Omental fat pad (tissue), 4 donors: ENCODE measurements around the gene NELFB. TPM values are rescaled to one million over a fixed set of nuclear protein-coding genes. Genes with fewer than 3 reads are reported as not detected.

Experiments
- ATAC-seq: fragments of 150-250 bp; one replicate; pipeline ENCODE4 v1.9.1; 2016; ENCODE audit warnings: mild to moderate bottlenecking, moderate library complexity; ENCODE audit not compliant: low FRiP score
- DNase-seq: peaks from one replicate; pipeline ENCODE4 v3.0.0-alpha.2; 2019; ENCODE audit warnings: low spot score
- CTCF ChIP-seq, 3 donors: fragments of 450-650 bp; IDR thresholded peaks; one replicate each; pipeline ENCODE4 v1.5.1; 2016 to 2017; ENCODE audit warnings: antibody characterized with exemption in 3 of 3, mild to moderate bottlenecking in 3 of 3, moderate library complexity in 2 of 3
- total RNA-seq, 4 donors: library from RNA; depleted of rRNA; stranded (reverse); fragments of >200 nt; gene quantifications; one replicate each; pipeline ENCODE4 v1.1.0, GENCODE V29; 2016

Gene NELFB
- total RNA-seq, 4 donors from 2014 or later = 22.2 to 42.8 (median 34.2) TPM

GRCh38 chr9:137319011-137319738 lies 64.0 kb downstream of the NELFB start:
- TF ChIP-seq CTCF (IDR thresholded peaks at IDR 0.05) = no peak
- peak; percentile 19 for DNase-seq
- peak; percentile 32 for ATAC-seq

GRCh38 chr9:137319739-137320551 lies 64.8 kb downstream of the NELFB start:
- DNase-seq = no peak
- ATAC-seq = no peak

GRCh38 chr9:137320555-137321384 lies 65.6 kb downstream of the NELFB start:
- ATAC-seq (no peak), DNase-seq (peak; percentile 20)
- TF ChIP-seq CTCF (IDR thresholded peaks at IDR 0.05) = no peak

More at GRCh38 chr9:137319739-137320551, 64.8 kb downstream of the NELFB start:
- no peak for TF ChIP-seq CTCF (IDR thresholded peaks at IDR 0.05)

GRCh38 chr9:137321726-137322361 lies 66.7 kb downstream of the NELFB start:
- ATAC-seq (no peak), DNase-seq (no peak)
- TF ChIP-seq CTCF (IDR thresholded peaks at IDR 0.05) = no peak

Other genes starting within 250 kb of the NELFB start
- 10 to 100 TPM; 15.4 to 31.5 (median 25.9) TPM for gene ABCA2, start 227.1 kb upstream of the NELFB start, total RNA-seq
- gene FUT7, start 223.2 kb upstream of the NELFB start, total RNA-seq = 1 to 10 TPM in 1 of 4 donors, under 1 TPM in 2, not detected in 1; 0.19 to 3.6 (median 0.31) TPM
- gene NPDC1, start 209.2 kb upstream of the NELFB start, total RNA-seq = 10 to 100 TPM; 37.2 to 70.5 (median 58.5) TPM
- gene ENTPD2, start 201.3 kb upstream of the NELFB start, total RNA-seq = under 1 TPM in 3 of 4 donors, not detected in 1; 0.25 to 0.72 (median 0.28) TPM
- 1 to 10 TPM in 1 of 4 donors, under 1 TPM in 2, not detected in 1; 0.13 to 1.8 (median 0.37) TPM for gene SAPCD2, start 184.8 kb upstream of the NELFB start, total RNA-seq
- gene UAP1L1, start 177.8 kb upstream of the NELFB start, total RNA-seq = 10 to 100 TPM in 2 of 4 donors, 1 to 10 TPM in 2; 5.2 to 12.8 (median 9.7) TPM
- gene MAN1B1, start 168.3 kb upstream of the NELFB start, total RNA-seq = 10 to 100 TPM; 30.2 to 39.9 (median 33.9) TPM
- 100 to 1,000 TPM in 3 of 4 donors, 10 to 100 TPM in 1; 91.8 to 132 (median 119) TPM for gene DPP7, start 140.6 kb upstream of the NELFB start, total RNA-seq
- not detected for gene GRIN1, start 116.2 kb upstream of the NELFB start, total RNA-seq
- not detected for gene LRRC26, start 85.3 kb upstream of the NELFB start, total RNA-seq
- gene TMEM210, start 83.3 kb upstream of the NELFB start, total RNA-seq = not detected
- 10 to 100 TPM; 17.4 to 38.8 (median 22.8) TPM for gene ANAPC2, start 66.8 kb upstream of the NELFB start, total RNA-seq
- 10 to 100 TPM; 51.2 to 78.2 (median 67.1) TPM for gene SSNA1, start 66.7 kb upstream of the NELFB start, total RNA-seq
- 1 to 10 TPM; 3.6 to 6.5 (median 4.9) TPM for gene TPRN, start 54.6 kb upstream of the NELFB start, total RNA-seq
- gene TMEM203, start 49.7 kb upstream of the NELFB start, total RNA-seq = 10 to 100 TPM; 21.6 to 29.1 (median 27.1) TPM
- gene NDOR1, start 49.6 kb upstream of the NELFB start, total RNA-seq = 1 to 10 TPM; 5.6 to 6.6 (median 6.1) TPM
- gene RNF208, start 33.1 kb upstream of the NELFB start, total RNA-seq = 1 to 10 TPM in 1 of 4 donors, under 1 TPM in 2, not detected in 1; 0.65 to 1.0 (median 0.72) TPM
- gene CYSRT1, start 30.2 kb upstream of the NELFB start, total RNA-seq = under 1 TPM in 3 of 4 donors, not detected in 1; 0.36 to 0.65 (median 0.38) TPM
- under 1 TPM in 1 of 4 donors, not detected in 3; 0.19 TPM for gene RNF224, start 27.8 kb upstream of the NELFB start, total RNA-seq
- gene SLC34A3, start 24.4 kb upstream of the NELFB start, total RNA-seq = not detected
- 100 to 1,000 TPM; 197 to 452 (median 288) TPM for gene TUBB4B, start 14.0 kb upstream of the NELFB start, total RNA-seq
- under 1 TPM in 1 of 4 donors, not detected in 3; 0.56 TPM for gene STPG3, start 4.0 kb upstream of the NELFB start, total RNA-seq
- gene TOR4A, start 22.4 kb downstream of the NELFB start, total RNA-seq = 10 to 100 TPM in 3 of 4 donors, 1 to 10 TPM in 1; 9.8 to 17.7 (median 11.6) TPM
- 10 to 100 TPM in 1 of 4 donors, 1 to 10 TPM in 3; 4.6 to 12.3 (median 7.2) TPM for gene NRARP, start 46.9 kb downstream of the NELFB start, total RNA-seq
- 10 to 100 TPM in 3 of 4 donors, 1 to 10 TPM in 1; 8.3 to 18.3 (median 10.5) TPM for gene EXD3, start 167.8 kb downstream of the NELFB start, total RNA-seq
- gene NOXA1, start 168.1 kb downstream of the NELFB start, total RNA-seq = 1 to 10 TPM in 3 of 4 donors, under 1 TPM in 1; 0.84 to 3.8 (median 2.1) TPM
- not detected for gene ENTPD8, start 186.0 kb downstream of the NELFB start, total RNA-seq
- gene NSMF, start 204.0 kb downstream of the NELFB start, total RNA-seq = 10 to 100 TPM; 29.6 to 59.9 (median 31.5) TPM